B cell (primary cell): ENCODE measurements around the gene HIPK2.

Source experiments
- EZH2 ChIP-seq: IDR thresholded peaks from 2 replicates; pipeline ENCODE4 v1.6.1; 2012; ENCODE audit warnings: borderline replicate concordance, low read depth, mild to moderate bottlenecking, moderate library complexity, low read length; ENCODE audit not compliant: insufficient read depth, poor library complexity, severe bottlenecking
- TF ChIP-seq, protein P1 (sequence below): fragments of 200-600 bp; IDR thresholded peaks from one replicate; pipeline ENCODE4 v1.8.0; 2022; ENCODE audit warnings: antibody characterized with exemption, mild to moderate bottlenecking

DNA sequence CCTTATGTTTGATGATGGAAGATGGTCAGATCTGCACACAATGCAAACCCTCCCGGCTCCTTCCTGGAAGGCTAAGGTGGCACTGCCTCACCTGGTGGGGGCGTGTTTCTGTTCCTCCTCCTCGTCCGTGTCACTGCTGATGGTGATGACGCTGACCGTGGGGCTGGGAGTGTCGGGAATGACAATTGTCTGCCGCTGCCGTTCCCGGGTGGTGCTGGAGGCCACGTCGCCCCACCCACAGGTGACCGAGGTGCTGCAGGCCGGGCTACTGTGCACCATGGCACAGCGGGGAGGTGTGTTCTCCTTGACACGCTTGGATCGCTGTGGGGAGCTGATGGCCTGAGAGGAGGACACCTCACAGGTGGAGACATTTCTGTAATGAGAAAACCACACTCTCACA, 181.2 kb downstream of the HIPK2 start:
- TF ChIP-seq, protein P1, sequence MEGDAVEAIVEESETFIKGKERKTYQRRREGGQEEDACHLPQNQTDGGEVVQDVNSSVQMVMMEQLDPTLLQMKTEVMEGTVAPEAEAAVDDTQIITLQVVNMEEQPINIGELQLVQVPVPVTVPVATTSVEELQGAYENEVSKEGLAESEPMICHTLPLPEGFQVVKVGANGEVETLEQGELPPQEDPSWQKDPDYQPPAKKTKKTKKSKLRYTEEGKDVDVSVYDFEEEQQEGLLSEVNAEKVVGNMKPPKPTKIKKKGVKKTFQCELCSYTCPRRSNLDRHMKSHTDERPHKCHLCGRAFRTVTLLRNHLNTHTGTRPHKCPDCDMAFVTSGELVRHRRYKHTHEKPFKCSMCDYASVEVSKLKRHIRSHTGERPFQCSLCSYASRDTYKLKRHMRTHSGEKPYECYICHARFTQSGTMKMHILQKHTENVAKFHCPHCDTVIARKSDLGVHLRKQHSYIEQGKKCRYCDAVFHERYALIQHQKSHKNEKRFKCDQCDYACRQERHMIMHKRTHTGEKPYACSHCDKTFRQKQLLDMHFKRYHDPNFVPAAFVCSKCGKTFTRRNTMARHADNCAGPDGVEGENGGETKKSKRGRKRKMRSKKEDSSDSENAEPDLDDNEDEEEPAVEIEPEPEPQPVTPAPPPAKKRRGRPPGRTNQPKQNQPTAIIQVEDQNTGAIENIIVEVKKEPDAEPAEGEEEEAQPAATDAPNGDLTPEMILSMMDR = no peak
- no peak for TF ChIP-seq EZH2
